Lower leg skin (tissue), 4 donors: ENCODE results near the gene DMXL1. TPM values are rescaled to one million over a fixed set of nuclear protein-coding genes. Genes with fewer than 3 reads are reported as not detected.

ENCODE experiments used
- DNase-seq, 2 donors: peaks; one replicate each; pipeline ENCODE4 v3.0.0-alpha.2; 2019; ENCODE audit warnings: low spot score in 2 of 2
- H3K4me3 ChIP-seq: fragments of 200-600 bp; sonication (generic); 2 replicates; pipeline ENCODE4 v1.5.1; 2017; ENCODE audit warnings: mild to moderate bottlenecking, low read depth; ENCODE audit not compliant: poor library complexity, severe bottlenecking
- CTCF ChIP-seq, 3 donors: fragments of 450-650 bp; IDR thresholded peaks; one replicate each; pipeline ENCODE4 v1.5.1; 2016; ENCODE audit warnings: antibody characterized with exemption in 3 of 3, mild to moderate bottlenecking in 3 of 3, moderate library complexity in 2 of 3
- POLR2A ChIP-seq, 2 donors: fragments of 450-650 bp; IDR thresholded peaks; one replicate each; pipeline ENCODE4 v1.6.1; 2016 to 2017; ENCODE audit warnings: antibody characterized with exemption in 2 of 2, mild to moderate bottlenecking in 1 of 2, moderate library complexity in 1 of 2
- WGBS, 2 donors: methylation state at CpG; one replicate each; pipeline ENCODE4 v1.1.5; 2018; 5-methylcytosine and 5-hydroxymethylcytosine counted together
- intact Hi-C: fragments of 100-400 bp; cut with DNase I; formaldehyde crosslinking; loops from one replicate; pipeline ENCODE4 v1.15.0; 2023; ENCODE audit warnings: low total_unique reads
- total RNA-seq, 4 donors: library from RNA; depleted of rRNA; stranded (reverse); fragments of >200 nt; gene quantifications; one replicate each; pipeline ENCODE4 v1.1.0, GENCODE V29; 2016

The DMXL1 gene
- total RNA-seq, 4 donors from 2014 or later: 34.7 to 52.4 (median 36.6) TPM

- no peak for TF ChIP-seq CTCF (IDR thresholded peaks at IDR 0.05)
- no peak for TF ChIP-seq POLR2A (IDR thresholded peaks at IDR 0.05)
- intact Hi-C loops: no loop called here
- H3K4me3 ChIP-seq: no peak overlapping the region
- WGBS, 2 donors: 88 to 92% methylated on average over 7 of the region's 7 CpGs
- DNase-seq: no peak
Observed at GRCh38 chr5:119187776-119188529, 117.1 kb downstream of the DMXL1 start.

GRCh38 chr5:119190470-119191095 lies 119.7 kb downstream of the DMXL1 start:
- intact Hi-C loops: no loop called here
- DNase-seq: no peak
- no peak overlapping the region for H3K4me3 ChIP-seq
- 77 to 86% methylated on average over 1 of the region's 1 CpG for WGBS, 2 donors
- no peak for TF ChIP-seq CTCF (IDR thresholded peaks at IDR 0.05)

DNA sequence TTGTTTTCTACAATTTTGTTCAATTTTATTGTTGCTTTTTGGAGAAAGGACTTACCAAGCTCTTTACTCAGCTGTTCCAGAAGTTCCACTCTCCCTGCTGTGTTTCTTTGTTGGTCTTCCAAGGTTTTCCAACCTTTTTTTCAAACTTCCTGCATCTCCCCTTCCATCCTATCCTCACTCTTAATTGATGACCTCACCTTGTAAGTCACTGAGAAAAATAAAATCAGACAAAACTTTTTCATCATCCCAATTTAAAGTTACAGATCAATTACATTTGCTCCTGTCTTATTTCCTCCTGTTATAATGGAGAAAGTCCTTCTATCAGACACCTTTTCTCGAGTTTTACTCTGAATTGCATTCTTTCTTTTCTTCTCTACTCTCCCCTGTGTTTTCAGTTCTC lies 121.1 kb downstream of the DMXL1 start:
- intact Hi-C loops: no loop called here
- TF ChIP-seq CTCF (IDR thresholded peaks at IDR 0.05) (no peak), POLR2A (IDR thresholded peaks at IDR 0.05) (no peak)
- no peak for DNase-seq
- H3K4me3 ChIP-seq: no peak overlapping the region
- WGBS, 2 donors: 92 to 97% methylated on average over 1 of the region's 1 CpG

- no peak for TF ChIP-seq CTCF (IDR thresholded peaks at IDR 0.05)
- no peak for TF ChIP-seq POLR2A (IDR thresholded peaks at IDR 0.05)
- H3K4me3 ChIP-seq: no peak overlapping the region
- no peak for DNase-seq
- intact Hi-C loops: no loop called here
Observed at GRCh38 chr5:119200795-119201194, 129.9 kb downstream of the DMXL1 start.

DNA sequence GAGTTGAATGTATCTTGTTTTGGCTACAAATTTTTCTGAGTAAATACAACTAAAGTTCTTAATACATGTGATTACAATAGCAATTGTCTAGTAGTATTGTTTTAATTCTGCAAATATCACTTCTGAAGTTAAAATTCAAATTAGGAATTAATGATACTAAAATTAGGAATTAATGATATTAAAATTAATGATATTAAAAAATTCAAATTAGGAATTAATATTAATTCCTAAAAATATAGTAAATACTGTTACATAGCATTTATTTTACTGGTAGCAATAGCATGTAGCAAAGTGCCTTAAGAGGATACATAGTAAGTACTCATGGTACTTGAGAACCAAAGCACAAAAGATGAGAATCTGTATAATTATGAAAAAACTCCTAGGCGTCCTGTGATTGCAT lies 136.2 kb downstream of the DMXL1 start:
- no peak overlapping the region for H3K4me3 ChIP-seq
- no peak for DNase-seq
- no peak for TF ChIP-seq CTCF (IDR thresholded peaks at IDR 0.05)
- TF ChIP-seq POLR2A (IDR thresholded peaks at IDR 0.05): no peak
- WGBS, 2 donors: 96 to 100% methylated on average over 1 of the region's 1 CpG
- intact Hi-C loops: no loop called here
